Gastrocnemius medialis (tissue), 4 donors: Measurements from ENCODE around the gene JHY.

Source experiments
- POLR2A ChIP-seq, 2 donors: fragments of 450-650 bp; IDR thresholded peaks; one replicate each; pipeline ENCODE4 v1.6.1; 2017; ENCODE audit warnings: antibody characterized with exemption in 2 of 2, mild to moderate bottlenecking in 2 of 2, moderate library complexity in 2 of 2
- TF ChIP-seq, protein P1 (sequence below), 5 experiments: fragments of 450-650 bp in 3 of 5; fragments of 200-600 bp in 2 of 5; sonication (generic) in 2 of 5; IDR thresholded peaks in 4 of 5; conservative IDR thresholded peaks in 1 of 5; 1 replicate in 4 of 5; 2 replicates in 1 of 5; pipeline ENCODE4 v1.5.1; 2016 to 2019; ENCODE audit warnings: antibody characterized with exemption in 5 of 5, mild to moderate bottlenecking in 3 of 5, moderate library complexity in 3 of 5

DNA sequence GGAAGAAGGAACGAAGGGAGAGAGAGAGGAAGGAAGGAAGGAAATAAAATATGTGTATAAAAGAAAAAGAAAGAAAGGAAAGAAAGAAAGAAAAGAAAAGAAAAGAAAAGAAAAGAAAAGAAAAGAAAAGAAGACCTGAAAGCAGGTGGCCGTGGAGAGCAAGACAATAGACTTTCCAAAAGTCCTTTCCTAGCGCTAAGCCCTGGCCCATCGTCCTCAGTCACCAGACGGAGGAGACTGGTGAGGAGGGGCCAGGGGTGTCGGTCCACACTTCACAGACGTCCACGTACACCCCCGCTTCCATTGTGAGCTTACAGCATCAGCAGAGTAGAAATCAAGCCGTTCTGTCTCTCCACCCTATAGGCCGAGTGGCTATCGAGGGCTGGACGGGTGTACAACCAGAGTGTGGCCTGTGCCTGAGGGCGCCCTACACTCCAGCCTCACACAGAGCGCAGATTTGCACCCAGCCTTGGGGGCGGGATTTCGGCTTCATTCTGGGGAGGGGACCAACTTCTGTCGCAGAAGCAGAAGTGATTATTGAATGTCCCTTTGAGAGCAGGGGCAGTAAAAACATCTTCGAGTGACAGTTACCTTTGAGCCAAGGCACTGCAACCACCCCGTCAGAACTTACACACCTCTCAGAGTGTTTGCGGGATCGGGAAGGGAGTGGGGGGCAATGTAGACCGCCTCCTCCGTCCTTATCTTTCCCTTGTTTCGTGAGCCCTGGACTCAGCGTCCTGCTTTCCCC lies 101.1 kb downstream of the JHY start:
- TF ChIP-seq, protein P1, sequence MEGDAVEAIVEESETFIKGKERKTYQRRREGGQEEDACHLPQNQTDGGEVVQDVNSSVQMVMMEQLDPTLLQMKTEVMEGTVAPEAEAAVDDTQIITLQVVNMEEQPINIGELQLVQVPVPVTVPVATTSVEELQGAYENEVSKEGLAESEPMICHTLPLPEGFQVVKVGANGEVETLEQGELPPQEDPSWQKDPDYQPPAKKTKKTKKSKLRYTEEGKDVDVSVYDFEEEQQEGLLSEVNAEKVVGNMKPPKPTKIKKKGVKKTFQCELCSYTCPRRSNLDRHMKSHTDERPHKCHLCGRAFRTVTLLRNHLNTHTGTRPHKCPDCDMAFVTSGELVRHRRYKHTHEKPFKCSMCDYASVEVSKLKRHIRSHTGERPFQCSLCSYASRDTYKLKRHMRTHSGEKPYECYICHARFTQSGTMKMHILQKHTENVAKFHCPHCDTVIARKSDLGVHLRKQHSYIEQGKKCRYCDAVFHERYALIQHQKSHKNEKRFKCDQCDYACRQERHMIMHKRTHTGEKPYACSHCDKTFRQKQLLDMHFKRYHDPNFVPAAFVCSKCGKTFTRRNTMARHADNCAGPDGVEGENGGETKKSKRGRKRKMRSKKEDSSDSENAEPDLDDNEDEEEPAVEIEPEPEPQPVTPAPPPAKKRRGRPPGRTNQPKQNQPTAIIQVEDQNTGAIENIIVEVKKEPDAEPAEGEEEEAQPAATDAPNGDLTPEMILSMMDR (IDR thresholded peaks at IDR 0.05 in 4 of 5, conservative IDR thresholded peaks at IDR 0.05 in 1 of 5) = no peak
- no peak for TF ChIP-seq POLR2A (IDR thresholded peaks at IDR 0.05)
